HEK293T (cell line): Measurements from ENCODE around the gene WWOX.

ENCODE experiments used
- FOXM1 ChIP-seq: fragments of 450-650 bp; IDR thresholded peaks from 2 replicates; pipeline ENCODE4 v1.6.1; 2017; ENCODE audit warnings: mild to moderate bottlenecking, borderline replicate concordance
- HDGF ChIP-seq: fragments of 450-650 bp; IDR thresholded peaks from 2 replicates; pipeline ENCODE4 v1.6.1; 2017; ENCODE audit warnings: antibody characterized with exemption, borderline replicate concordance
- SP1 ChIP-seq: fragments of 450-650 bp; IDR thresholded peaks from 2 replicates; pipeline ENCODE4 v1.6.1; 2017

DNA sequence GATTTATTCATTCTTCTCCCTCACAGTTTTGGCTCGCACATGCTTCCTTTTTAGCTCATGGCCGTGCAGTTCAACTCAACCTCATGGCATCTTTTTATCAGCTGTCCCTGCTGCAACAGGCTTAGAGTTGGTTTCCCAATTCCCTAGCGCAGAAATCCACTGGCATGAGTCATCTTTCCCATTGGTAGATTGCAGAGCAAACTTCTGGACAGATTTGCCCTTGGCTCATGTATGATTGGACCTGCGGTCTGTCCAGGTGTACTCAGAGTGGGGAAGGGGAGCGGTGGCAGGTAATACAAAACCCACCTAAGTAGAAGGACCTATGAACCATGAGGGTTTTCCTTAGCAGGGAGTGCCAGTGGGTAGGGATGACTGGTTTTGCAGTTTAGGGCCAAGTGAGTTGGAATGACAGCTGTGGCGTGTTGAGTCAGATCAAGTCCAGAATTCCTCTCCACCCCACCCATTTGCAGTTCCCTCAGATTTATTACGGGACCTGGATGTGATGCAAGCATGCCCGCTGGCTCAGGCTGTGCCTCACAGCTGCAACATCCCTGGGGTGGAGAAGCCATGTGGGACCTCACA, 584.7 kb downstream of the WWOX start:
- no peak for TF ChIP-seq SP1
- TF ChIP-seq FOXM1 = no peak
- TF ChIP-seq HDGF = no peak
